ENCODE results near the gene CDK4.

- TF ChIP-seq CTCF (IDR thresholded peaks at IDR 0.05; ENCODE audit: low read length) (no peak), EZH2 (optimal IDR thresholded peaks at IDR 0.05; ENCODE audit: low read depth, low read length) (no peak), EZH2phosphoT487 (IDR thresholded peaks at IDR 0.05; ENCODE audit: low read length) (no peak)
Observed at GRCh38 chr12:57745485-57745881, 6.6 kb downstream of the CDK4 start.
